Body of pancreas (tissue), 4 donors: Measurements from ENCODE around the gene SNX32.

Experiments
- POLR2A ChIP-seq, 3 donors: fragments of 450-650 bp; IDR thresholded peaks; one replicate each; pipeline ENCODE4 v1.6.1; 2016; ENCODE audit warnings: antibody characterized with exemption in 3 of 3, mild to moderate bottlenecking in 2 of 3
- TF ChIP-seq, protein P1 (sequence below), 7 experiments: fragments of 450-650 bp in 4 of 7; fragments of 200-600 bp in 3 of 7; sonication (generic) in 3 of 7; IDR thresholded peaks; one replicate each; pipeline ENCODE4 v1.5.1; 2016 to 2019; ENCODE audit warnings: antibody characterized with exemption in 7 of 7

GRCh38 chr11:65842144-65842543, 8.4 kb downstream of the SNX32 start:
- TF ChIP-seq, protein P1, sequence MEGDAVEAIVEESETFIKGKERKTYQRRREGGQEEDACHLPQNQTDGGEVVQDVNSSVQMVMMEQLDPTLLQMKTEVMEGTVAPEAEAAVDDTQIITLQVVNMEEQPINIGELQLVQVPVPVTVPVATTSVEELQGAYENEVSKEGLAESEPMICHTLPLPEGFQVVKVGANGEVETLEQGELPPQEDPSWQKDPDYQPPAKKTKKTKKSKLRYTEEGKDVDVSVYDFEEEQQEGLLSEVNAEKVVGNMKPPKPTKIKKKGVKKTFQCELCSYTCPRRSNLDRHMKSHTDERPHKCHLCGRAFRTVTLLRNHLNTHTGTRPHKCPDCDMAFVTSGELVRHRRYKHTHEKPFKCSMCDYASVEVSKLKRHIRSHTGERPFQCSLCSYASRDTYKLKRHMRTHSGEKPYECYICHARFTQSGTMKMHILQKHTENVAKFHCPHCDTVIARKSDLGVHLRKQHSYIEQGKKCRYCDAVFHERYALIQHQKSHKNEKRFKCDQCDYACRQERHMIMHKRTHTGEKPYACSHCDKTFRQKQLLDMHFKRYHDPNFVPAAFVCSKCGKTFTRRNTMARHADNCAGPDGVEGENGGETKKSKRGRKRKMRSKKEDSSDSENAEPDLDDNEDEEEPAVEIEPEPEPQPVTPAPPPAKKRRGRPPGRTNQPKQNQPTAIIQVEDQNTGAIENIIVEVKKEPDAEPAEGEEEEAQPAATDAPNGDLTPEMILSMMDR (IDR thresholded peaks at IDR 0.05): no peak
- no peak for TF ChIP-seq POLR2A (IDR thresholded peaks at IDR 0.05)
